Activated CD8-positive, alpha-beta memory T cell treated with anti-CD3 and anti-CD28 coated beads, Interleukin-2, amount 10 ng/mL, durations not matched to agents 7 days and 5 days (primary cell): Measurements from ENCODE around the gene SAMD11. TPM values are rescaled to one million over a fixed set of nuclear protein-coding genes. Genes with fewer than 3 reads are reported as not detected.

Experiments used
- ATAC-seq: fragments of 150-1000 bp; cut with Tn5 transposase; one replicate; pipeline ENCODE4 v1.10.0; 2021; ENCODE audit warnings: moderate library complexity
- CTCF ChIA-PET: fragments of 350-600 bp; sonication (Branson Sonifier 250); formaldehyde crosslinking; loops from one replicate; lab custom pipeline; 2021; ENCODE audit warnings: antibody characterized with exemption; lab: Charles Lee
- DNase-seq: peaks from one replicate; pipeline ENCODE4 v3.0.0-alpha.2; 2020
- H3K27ac Mint-ChIP-seq: one replicate; pipeline ENCODE4 v1.8.0; 2021; ENCODE audit warnings: mild to moderate bottlenecking, mixed read lengths
- H3K27me3 Mint-ChIP-seq: one replicate; pipeline ENCODE4 v1.8.0; 2021; ENCODE audit warnings: mixed read lengths
- H3K36me3 Mint-ChIP-seq: one replicate; pipeline ENCODE4 v1.8.0; 2021; ENCODE audit warnings: mild to moderate bottlenecking, mixed read lengths
- H3K4me1 Mint-ChIP-seq: one replicate; pipeline ENCODE4 v1.8.0; 2021; ENCODE audit warnings: mixed read lengths
- H3K4me3 Mint-ChIP-seq: one replicate; pipeline ENCODE4 v1.8.0; 2021; ENCODE audit warnings: mild to moderate bottlenecking, moderate library complexity, mixed read lengths
- H3K9me3 Mint-ChIP-seq: one replicate; pipeline ENCODE4 v1.8.0; 2022; ENCODE audit warnings: low read depth, mixed read lengths
- total RNA-seq, 2 experiments: library from RNA; stranded (reverse); gene quantifications; one replicate each; pipeline ENCODE4 v1.2.3, GENCODE V29; 2021

The SAMD11 gene
- total RNA-seq, 2 experiments from 2014 or later: 0.61 TPM; not detected in 1

- H3K36me3 Mint-ChIP-seq: no peaks in the 10 kb centered on the region
- no peak for DNase-seq
- H3K9me3 Mint-ChIP-seq: no peaks in the 10 kb centered on the region
- H3K27me3 Mint-ChIP-seq: peaks cover 65% of the 10 kb centered on the region
- CTCF ChIA-PET: no interaction called here
- H3K27ac Mint-ChIP-seq: no peak overlapping the region
- peaks cover 13% of the 10 kb centered on the region for H3K4me1 Mint-ChIP-seq
- ATAC-seq: no peak
- H3K4me3 Mint-ChIP-seq: no peak overlapping the region
Observed at GRCh38 chr1:924656-925560, 1.2 kb downstream of the SAMD11 start.

- no peaks in the 10 kb centered on the region for H3K36me3 Mint-ChIP-seq
- H3K4me1 Mint-ChIP-seq: peaks cover 9% of the 10 kb centered on the region
- no peak for DNase-seq
- no peak overlapping the region for H3K4me3 Mint-ChIP-seq
- no peak overlapping the region for H3K27ac Mint-ChIP-seq
- no peak for ATAC-seq
- H3K27me3 Mint-ChIP-seq: peaks cover 56% of the 10 kb centered on the region
- no peaks in the 10 kb centered on the region for H3K9me3 Mint-ChIP-seq
- CTCF ChIA-PET: interaction anchor here (1.0 kb wide), 1 partner anchor 13 kb away, joined by 3 read pairs; no protein-coding TSS in a partner anchor
Observed at GRCh38 chr1:925561-926421, 2.1 kb downstream of the SAMD11 start.

GRCh38 chr1:927234-927633, 3.5 kb downstream of the SAMD11 start:
- H3K4me1 Mint-ChIP-seq: peaks cover 9% of the 10 kb centered on the region
- H3K4me3 Mint-ChIP-seq: no peak overlapping the region
- peaks cover 48% of the 10 kb centered on the region for H3K27me3 Mint-ChIP-seq
- H3K27ac Mint-ChIP-seq: no peak overlapping the region
- CTCF ChIA-PET: no interaction called here
- no peaks in the 10 kb centered on the region for H3K9me3 Mint-ChIP-seq
- no peaks in the 10 kb centered on the region for H3K36me3 Mint-ChIP-seq
- no peak for ATAC-seq
- no peak for DNase-seq

GRCh38 chr1:927748-928147, 4.0 kb downstream of the SAMD11 start:
- Mint-ChIP-seq H3K36me3 (no peaks in the 10 kb centered on the region), H3K27me3 (peaks cover 43% of the 10 kb centered on the region), H3K4me3 (no peak overlapping the region), H3K27ac (no peak overlapping the region), H3K9me3 (no peaks in the 10 kb centered on the region), H3K4me1 (peaks cover 9% of the 10 kb centered on the region)
- CTCF ChIA-PET: no interaction called here
- no peak for DNase-seq
- ATAC-seq: no peak

GRCh38 chr1:928825-929661, 5.3 kb downstream of the SAMD11 start:
- no peak overlapping the region for H3K4me3 Mint-ChIP-seq
- no peaks in the 10 kb centered on the region for H3K9me3 Mint-ChIP-seq
- H3K4me1 Mint-ChIP-seq: peaks cover 5% of the 10 kb centered on the region
- no peak overlapping the region for H3K27ac Mint-ChIP-seq
- H3K27me3 Mint-ChIP-seq: peaks cover 43% of the 10 kb centered on the region
- ATAC-seq (no peak), DNase-seq (no peak)
- no peaks in the 10 kb centered on the region for H3K36me3 Mint-ChIP-seq
- CTCF ChIA-PET: no interaction called here

- Mint-ChIP-seq H3K27me3 (peaks cover 42% of the 10 kb centered on the region), H3K4me3 (no peak overlapping the region), H3K4me1 (peaks cover 5% of the 10 kb centered on the region), H3K27ac (no peak overlapping the region), H3K9me3 (no peaks in the 10 kb centered on the region), H3K36me3 (no peaks in the 10 kb centered on the region)
- DNase-seq (no peak), ATAC-seq (no peak)
- CTCF ChIA-PET: interaction anchor here (1.0 kb wide), 1 partner anchor 25 kb away, joined by 3 read pairs; no protein-coding TSS in a partner anchor
Observed at GRCh38 chr1:929712-930632, 6.2 kb downstream of the SAMD11 start.

- Mint-ChIP-seq H3K36me3 (no peaks in the 10 kb centered on the region), H3K27me3 (peaks cover 47% of the 10 kb centered on the region), H3K9me3 (no peaks in the 10 kb centered on the region), H3K4me3 (no peak overlapping the region), H3K27ac (no peak overlapping the region), H3K4me1 (peaks cover 5% of the 10 kb centered on the region)
- no peak for DNase-seq
- CTCF ChIA-PET: interaction anchor here (1.0 to 1.9 kb wide), 2 partner anchors 10 to 26 kb away, joined by 3 to 4 read pairs; no protein-coding TSS in a partner anchor
- ATAC-seq: no peak
Observed at GRCh38 chr1:930633-931138, 7.0 kb downstream of the SAMD11 start.

GRCh38 chr1:931380-932172, 7.9 kb downstream of the SAMD11 start:
- Mint-ChIP-seq H3K27ac (no peak overlapping the region), H3K4me3 (no peak overlapping the region), H3K36me3 (no peaks in the 10 kb centered on the region), H3K27me3 (peaks cover 39% of the 10 kb centered on the region), H3K4me1 (peaks cover 5% of the 10 kb centered on the region), H3K9me3 (no peaks in the 10 kb centered on the region)
- ATAC-seq (no peak), DNase-seq (no peak)
- CTCF ChIA-PET: interaction anchor here (1.0 to 1.9 kb wide), 2 partner anchors 9 to 25 kb away, joined by 4 read pairs; no protein-coding TSS in a partner anchor

- ATAC-seq: no peak
- no peak for DNase-seq
- Mint-ChIP-seq H3K4me3 (no peak overlapping the region), H3K36me3 (no peaks in the 10 kb centered on the region), H3K9me3 (no peaks in the 10 kb centered on the region), H3K27ac (no peak overlapping the region), H3K27me3 (peaks cover 33% of the 10 kb centered on the region), H3K4me1 (peaks cover 5% of the 10 kb centered on the region)
- CTCF ChIA-PET: interaction anchor here (1.0 to 1.9 kb wide), 2 partner anchors 9 to 26 kb away, joined by 4 read pairs; no protein-coding TSS in a partner anchor
Observed at GRCh38 chr1:932173-932510, 8.4 kb downstream of the SAMD11 start.

GRCh38 chr1:932776-933602, 9.3 kb downstream of the SAMD11 start:
- no peak overlapping the region for H3K27ac Mint-ChIP-seq
- CTCF ChIA-PET: interaction anchor here (1.0 to 1.9 kb wide), 2 partner anchors 8 to 52 kb away, joined by 3 to 4 read pairs; no protein-coding TSS in a partner anchor
- ATAC-seq: no peak

GRCh38 chr1:933603-933940, 9.8 kb downstream of the SAMD11 start:
- Mint-ChIP-seq H3K9me3 (no peaks in the 10 kb centered on the region), H3K4me1 (peaks cover 5% of the 10 kb centered on the region), H3K27me3 (peaks cover 31% of the 10 kb centered on the region), H3K36me3 (no peaks in the 10 kb centered on the region), H3K4me3 (no peak overlapping the region), H3K27ac (no peak overlapping the region)
- CTCF ChIA-PET: interaction anchor here (1.0 kb wide), 1 partner anchor 51 kb away, joined by 3 read pairs; no protein-coding TSS in a partner anchor
- DNase-seq (no peak), ATAC-seq (no peak)

More at GRCh38 chr1:932776-933602, 9.3 kb downstream of the SAMD11 start:
- Mint-ChIP-seq H3K4me3 (no peak overlapping the region), H3K36me3 (no peaks in the 10 kb centered on the region), H3K27me3 (peaks cover 29% of the 10 kb centered on the region), H3K9me3 (no peaks in the 10 kb centered on the region), H3K4me1 (peaks cover 5% of the 10 kb centered on the region)
- no peak for DNase-seq
